Measurements from ENCODE around the gene OR7G2.
"Not testable (repeated sequence)": the region's sequence is repeated elsewhere in the genome, so short reads cannot be mapped to it uniquely, and the experiment has no call there.

OR7G2 gene

DNA sequence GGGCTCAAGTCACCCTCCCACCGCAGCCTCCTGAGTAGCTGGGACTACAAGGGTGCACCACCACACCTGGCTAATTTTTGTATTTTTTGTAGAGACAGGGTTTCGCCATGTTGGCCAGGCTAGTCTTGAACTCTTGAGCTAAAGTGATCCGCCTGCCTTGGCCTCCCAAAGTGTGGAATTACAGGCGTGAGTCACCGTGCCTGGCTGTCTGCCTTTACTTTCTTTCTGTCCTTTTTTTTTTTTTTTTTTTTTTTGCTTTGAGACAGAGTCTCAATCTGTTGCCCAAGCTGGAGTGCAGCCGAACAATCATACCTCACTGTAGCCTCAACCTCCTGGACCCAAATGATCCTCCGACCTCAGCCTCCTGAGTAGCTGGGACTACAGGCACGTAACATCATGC is 45.4 kb downstream of the OR7G2 start:
- DNase-seq (ENCODE audit: low read depth in 1 of 2, low spot score in 1 of 2), result no peak
- TF ChIP-seq JUND (IDR thresholded peaks at IDR 0.05; ENCODE audit: low read depth), result no peak
- in situ Hi-C loops (cut with HindIII; ENCODE audit: low pct_unique_long_range_greater_than_20kb, low sequenced_read_pairs), result no loop called here

DNA sequence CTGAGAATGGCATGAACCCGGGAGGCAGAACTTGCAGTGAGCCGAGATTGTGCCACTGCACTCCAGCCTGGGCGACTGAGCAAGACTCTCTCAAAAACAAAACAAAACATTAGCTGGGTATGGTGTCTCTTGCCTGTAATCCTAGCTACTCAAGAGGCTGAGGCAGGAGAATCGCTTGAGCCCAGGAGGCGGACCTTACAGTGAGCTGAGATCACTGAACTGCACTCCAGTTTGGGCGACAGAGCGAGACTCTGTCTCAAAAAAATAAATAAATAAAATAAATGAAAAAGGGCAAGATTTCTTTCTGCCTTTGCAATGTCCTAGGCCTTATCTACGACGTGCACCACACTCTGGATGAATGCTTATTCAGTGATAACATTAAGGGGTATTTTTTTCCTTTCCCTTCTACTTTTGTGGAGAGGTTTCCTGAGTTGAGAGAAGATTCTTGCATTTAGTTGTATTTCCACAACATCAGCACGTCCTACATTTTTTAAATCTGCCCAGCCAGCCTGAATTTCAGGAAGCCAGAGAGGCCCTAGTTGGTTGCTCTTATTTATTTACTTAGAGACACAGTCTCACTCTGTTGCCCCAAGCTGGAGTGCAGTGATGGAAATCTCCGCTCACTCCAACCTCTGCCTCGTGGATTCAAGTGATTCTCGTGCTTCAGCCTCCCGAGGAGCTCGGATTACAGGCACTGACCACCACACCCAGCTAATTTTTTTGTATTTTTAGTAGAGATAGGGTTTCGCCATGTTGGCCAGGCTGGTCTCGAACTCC is 46.5 kb downstream of the OR7G2 start:
- peak in 1 of 2 experiments; percentile 49 for DNase-seq (ENCODE audit: low read depth in 1 of 2, low spot score in 1 of 2)
- TF ChIP-seq JUND (IDR thresholded peaks at IDR 0.05; ENCODE audit: low read depth), result no peak
- in situ Hi-C loops (cut with HindIII; ENCODE audit: low pct_unique_long_range_greater_than_20kb, low sequenced_read_pairs), result no loop called here

DNA sequence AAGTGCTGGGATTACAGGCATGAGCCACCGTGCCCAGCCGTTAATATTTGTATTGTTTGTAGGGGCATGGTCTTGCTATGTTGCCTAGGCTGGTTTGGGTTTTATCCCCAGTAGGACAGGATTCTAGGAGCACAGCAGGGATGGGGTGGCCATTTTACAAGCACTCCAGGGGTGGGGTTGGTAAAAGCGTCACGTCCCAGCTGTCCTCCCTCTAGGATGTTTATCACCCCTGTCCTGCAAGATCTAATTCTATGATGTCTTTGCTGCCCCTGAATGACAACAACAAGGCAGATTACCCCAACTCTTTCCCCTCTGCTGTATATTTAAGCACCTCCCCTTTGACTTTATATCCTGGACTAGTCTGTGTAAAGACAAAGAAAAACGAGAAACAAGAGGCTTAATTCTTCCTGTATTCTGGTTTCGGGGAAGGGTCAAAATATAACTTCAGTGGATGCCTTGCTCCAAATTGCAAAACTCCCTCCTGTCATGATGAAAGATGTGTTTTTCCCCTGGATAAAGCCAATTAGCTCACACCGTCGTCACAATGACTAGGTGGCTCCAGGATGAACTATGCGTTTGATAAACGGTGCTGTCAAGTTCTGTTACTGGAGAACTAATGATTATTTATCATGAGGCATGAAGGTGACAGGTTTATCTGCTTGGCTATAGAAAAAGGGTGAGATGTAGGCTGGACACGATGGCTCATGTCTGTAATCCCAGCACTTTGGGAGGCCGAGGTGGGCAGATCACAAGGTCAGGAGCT is 48.2 kb downstream of the OR7G2 start:
- no peak for TF ChIP-seq JUND (IDR thresholded peaks at IDR 0.05; ENCODE audit: low read depth)
- in situ Hi-C loops (cut with HindIII; ENCODE audit: low pct_unique_long_range_greater_than_20kb, low sequenced_read_pairs), result no loop called here
- DNase-seq (ENCODE audit: low read depth in 1 of 2, low spot score in 1 of 2), result no peak

DNA sequence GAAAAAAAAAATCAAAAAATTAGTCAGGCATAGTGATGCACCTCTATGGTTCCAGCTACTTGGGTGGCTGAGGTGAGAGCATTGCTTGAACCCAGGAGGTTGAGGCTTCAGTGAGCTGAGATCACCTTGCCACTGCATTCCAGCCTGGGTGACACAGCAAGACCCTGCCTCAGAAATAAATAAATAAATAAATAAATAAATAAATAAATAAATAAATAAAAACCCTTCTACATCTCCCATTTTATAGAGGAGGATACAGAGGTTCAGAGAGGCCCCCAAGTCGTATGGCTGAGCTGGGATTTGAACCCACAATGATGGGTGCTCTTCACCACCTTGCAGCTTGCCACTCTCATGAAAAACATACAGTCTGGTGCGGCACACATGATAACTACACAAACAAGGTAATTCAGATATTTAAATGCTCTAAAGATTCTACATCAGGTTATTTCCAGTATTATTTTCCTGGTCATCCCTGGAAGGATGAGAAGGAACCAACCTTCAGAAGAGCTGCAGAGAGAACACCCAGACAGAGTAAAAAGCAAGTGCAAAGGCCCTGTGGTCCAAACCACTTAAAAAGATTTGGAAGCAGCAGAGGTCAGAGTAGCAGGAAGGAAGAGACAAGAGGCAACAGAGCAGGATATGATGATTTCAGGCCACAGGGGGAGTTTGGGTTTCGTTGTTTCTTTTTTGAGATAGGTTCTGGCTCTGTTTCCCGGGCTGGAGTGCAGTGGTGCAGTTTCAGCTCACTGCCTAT is 49.6 kb downstream of the OR7G2 start:
- TF ChIP-seq JUND (IDR thresholded peaks at IDR 0.05; ENCODE audit: low read depth), result no peak
- in situ Hi-C loops (cut with HindIII; ENCODE audit: low pct_unique_long_range_greater_than_20kb, low sequenced_read_pairs), result no loop called here
- DNase-seq (ENCODE audit: low read depth in 1 of 2, low spot score in 1 of 2), result no peak

DNA sequence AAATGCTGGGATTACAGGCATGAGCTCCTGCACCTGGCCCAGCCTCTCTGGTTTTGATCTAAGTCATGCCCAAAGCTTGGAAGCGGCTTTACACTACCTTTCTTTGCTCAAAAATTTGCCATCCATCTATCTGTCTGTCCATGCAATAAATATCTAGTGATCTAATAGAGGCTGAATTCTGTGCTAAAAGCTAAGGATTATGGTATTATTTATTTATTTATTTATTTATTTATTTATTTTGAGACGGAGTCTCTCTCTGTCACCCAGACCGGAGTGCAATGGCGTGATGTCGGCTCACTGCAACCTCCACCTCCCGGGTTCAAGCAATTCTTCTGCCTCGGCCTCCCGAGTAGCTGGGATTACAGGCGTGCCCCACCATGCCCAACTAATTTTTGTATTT is 51.1 kb downstream of the OR7G2 start:
- DNase-seq (ENCODE audit: low read depth in 1 of 2, low spot score in 1 of 2); in situ Hi-C loops (cut with HindIII; ENCODE audit: low pct_unique_long_range_greater_than_20kb, low sequenced_read_pairs): not testable (repeated sequence)

DNA sequence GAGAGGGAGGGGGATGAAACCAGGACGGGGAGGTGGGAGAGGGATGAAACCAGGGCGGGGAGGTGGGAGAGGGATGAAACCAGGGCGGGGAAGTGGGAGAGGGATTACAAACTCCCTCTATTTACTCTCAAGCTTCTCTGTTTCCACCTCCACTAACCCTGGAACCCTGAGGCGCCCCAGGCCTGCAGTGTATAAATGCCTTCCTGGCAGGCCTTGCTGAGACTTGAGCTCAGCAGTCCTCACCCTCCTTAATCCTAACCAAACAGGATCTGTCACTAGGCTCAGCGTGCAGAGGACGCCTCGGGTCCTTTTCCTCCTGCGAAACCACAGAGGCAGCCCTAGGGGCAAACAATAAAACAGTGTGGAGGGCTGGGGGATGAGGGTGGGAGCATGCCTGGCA is 52.5 kb downstream of the OR7G2 start:
- in situ Hi-C loops (cut with HindIII; ENCODE audit: low pct_unique_long_range_greater_than_20kb, low sequenced_read_pairs), result no loop called here
- peak; percentile 45 to 98 for DNase-seq (ENCODE audit: low read depth in 1 of 2, low spot score in 1 of 2)
- TF ChIP-seq JUND (IDR thresholded peaks at IDR 0.05; ENCODE audit: low read depth), result peak; percentile 57; the same call in 1 of the 2 replicates

DNA sequence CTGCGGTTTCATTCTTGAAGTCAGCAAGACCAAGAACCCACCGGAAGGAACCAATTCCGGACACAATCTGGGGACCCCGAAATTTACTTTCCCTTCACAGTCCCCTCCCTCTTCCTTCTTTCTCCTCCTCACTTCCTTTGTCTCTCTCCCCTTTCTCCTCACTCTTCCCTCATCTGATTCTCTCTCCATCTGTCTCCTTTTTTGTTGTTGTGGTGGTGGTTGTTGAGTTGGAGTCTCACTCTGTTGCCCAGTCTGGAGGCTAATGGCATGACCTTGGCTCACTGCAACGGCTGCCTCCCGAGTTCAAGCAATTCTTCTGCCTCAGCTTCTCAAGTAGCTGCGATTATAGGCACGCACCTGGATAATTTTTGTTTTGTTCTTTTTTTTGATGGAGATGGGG is 53.1 kb downstream of the OR7G2 start:
- in situ Hi-C loops (cut with HindIII; ENCODE audit: low pct_unique_long_range_greater_than_20kb, low sequenced_read_pairs), result no loop called here
- DNase-seq (ENCODE audit: low read depth in 1 of 2, low spot score in 1 of 2), result no peak
- TF ChIP-seq JUND (IDR thresholded peaks at IDR 0.05; ENCODE audit: low read depth), result no peak

DNA sequence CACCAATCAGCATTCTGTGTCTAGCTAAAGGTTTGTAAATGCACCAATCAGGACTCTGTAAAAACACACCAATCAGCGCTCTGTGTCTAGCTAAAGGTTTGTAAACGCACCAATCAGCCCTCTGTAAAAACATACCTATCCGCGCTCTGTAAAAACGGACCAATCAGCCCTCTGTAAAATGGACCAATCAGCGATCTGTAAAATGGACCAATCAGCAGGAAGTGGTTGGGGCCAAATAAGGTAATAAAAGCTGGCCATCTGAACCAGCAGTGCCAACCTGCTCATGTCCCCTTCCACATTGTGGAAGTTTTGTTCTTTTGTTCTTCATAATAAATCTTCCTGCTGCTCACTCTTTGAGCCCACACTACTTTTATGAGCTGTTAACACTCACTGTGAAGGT is 53.6 kb downstream of the OR7G2 start:
- in situ Hi-C loops (cut with HindIII; ENCODE audit: low pct_unique_long_range_greater_than_20kb, low sequenced_read_pairs); DNase-seq (ENCODE audit: low read depth in 1 of 2, low spot score in 1 of 2): not testable (repeated sequence)

DNA sequence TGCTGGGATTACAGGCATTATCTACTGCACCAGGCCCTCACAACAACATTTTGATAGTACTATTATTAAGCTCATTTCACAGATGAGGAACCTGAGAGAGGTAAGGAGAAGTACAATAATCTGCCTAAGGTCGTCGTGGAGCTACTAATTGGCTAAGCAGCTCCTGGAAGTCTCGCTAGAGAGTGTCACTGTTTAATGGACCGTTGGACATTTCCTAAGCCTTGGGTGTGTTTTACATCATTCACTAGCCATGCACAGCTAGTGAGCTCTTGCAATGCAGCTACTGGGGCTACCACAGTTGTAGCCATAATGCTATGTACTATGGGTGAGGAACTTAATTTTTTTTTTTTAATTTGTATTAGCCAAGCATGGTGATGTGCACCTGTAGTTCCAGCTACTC is 54.4 kb downstream of the OR7G2 start:
- TF ChIP-seq JUND (IDR thresholded peaks at IDR 0.05; ENCODE audit: low read depth), result no peak
- no peak for DNase-seq (ENCODE audit: low read depth in 1 of 2, low spot score in 1 of 2)
- in situ Hi-C loops (cut with HindIII; ENCODE audit: low pct_unique_long_range_greater_than_20kb, low sequenced_read_pairs), result no loop called here

Measured in T47D (cell line).